Measurements from ENCODE around the gene HMX1. TPM values are rescaled to one million over a fixed set of nuclear protein-coding genes. Genes with fewer than 3 reads are reported as not detected.

HMX1 gene
- total and polyA plus RNA-seq, 2 donors (not counting 3 experiments of a cell fraction or from before 2014, with no cell fraction given) = not detected

DNA sequence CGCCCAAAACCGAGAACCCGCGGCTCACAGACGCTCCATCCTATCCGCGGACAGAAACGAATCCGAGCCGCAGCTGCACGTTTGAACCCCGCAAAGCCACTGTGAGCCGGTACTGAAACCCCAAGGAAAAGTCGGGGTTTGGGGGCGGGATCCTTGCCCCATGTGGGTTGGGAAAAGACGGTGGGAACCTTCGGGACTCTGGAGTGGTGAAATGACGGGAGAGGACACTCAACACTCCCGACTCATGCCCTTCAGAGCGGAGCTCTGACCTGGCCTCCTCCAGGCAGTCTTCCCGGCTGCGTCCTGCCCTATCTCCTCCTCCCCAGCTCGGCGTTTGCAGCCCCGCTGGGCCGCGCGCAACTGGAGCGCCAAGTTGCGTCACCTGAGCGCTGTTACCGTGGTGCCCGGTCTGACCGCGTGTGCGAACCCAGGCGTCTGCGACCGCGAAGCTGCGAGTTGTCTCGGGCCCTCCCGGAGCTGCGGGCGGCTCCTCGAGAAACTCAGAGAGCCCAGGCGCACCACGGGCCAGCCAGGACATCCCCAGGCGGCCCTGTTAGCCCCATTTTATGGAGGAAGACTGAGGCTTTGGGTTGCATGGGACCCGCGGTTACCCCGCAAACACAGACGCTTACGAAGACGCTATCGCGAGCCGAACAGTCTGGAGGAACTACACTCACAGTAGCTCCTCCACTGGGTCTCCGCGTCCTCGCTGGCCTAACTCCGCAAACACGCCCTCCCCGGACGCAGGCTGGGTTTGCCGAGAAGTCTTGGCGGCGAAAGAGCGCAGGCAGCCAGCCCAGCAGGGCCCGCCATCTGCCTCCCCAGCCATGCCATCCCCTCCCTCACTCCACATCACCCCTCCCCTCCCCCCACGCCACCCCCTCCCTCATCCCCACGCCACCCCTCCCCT lies 20.3 kb upstream of the HMX1 start:
- H3K9ac ChIP-seq (replicated peaks; ENCODE audit: extremely low read depth, insufficient read depth, low read length) = no peak overlapping the region
- no peaks in the 10 kb centered on the region for H3K9me1 ChIP-seq (replicated peaks; ENCODE audit: control insufficient read depth, extremely low read depth, insufficient read depth, low read length)
- intact Hi-C loops (cut with micrococcal nuclease) (no loop called here), dilution Hi-C loops (cut with MboI; ENCODE audit: extremely low pct_ligation_motif_present, low sequenced_read_pairs) (no loop called here)
- no peak overlapping the region for H3K27ac ChIP-seq (ENCODE audit: insufficient read depth, low read depth, low read length)
- H2AFZ ChIP-seq (ENCODE audit: low read depth, low read length) = no peak overlapping the region
- no peak for TF ChIP-seq POLR2A (IDR thresholded peaks at IDR 0.05; ENCODE audit: low read depth, low read length)
- TF ChIP-seq EZH2 (IDR thresholded peaks at IDR 0.05; ENCODE audit: borderline replicate concordance, low read depth, low read length, severe bottlenecking) = peak; percentile 85
- TF ChIP-seq POLR2AphosphoS5 (IDR thresholded peaks at IDR 0.05; ENCODE audit: insufficient read depth, low read depth, low read length) = no peak
- DNase-seq (ENCODE audit: low read depth, low spot score) (no peak), FAIRE-seq (no peak)
- H3K36me3 ChIP-seq (ENCODE audit: control insufficient read depth in 2 of 2, extremely low read depth in 1 of 2, insufficient read depth in 2 of 2, low read length in 2 of 2) = no peaks in the 10 kb centered on the region
- BruUV-seq (replicated peaks) = no TSS peak
- H4K20me1 ChIP-seq (replicated peaks; ENCODE audit: control insufficient read depth, extremely low read depth, insufficient read depth, low read length) = no peaks in the 10 kb centered on the region
- H3K4me3 ChIP-seq (replicated peaks in 1 of 3; ENCODE audit: insufficient read depth in 1 of 3, low read depth in 1 of 3, low read length in 3 of 3) = no peak overlapping the region
- CTCF ChIA-PET = no interaction called here
- no peaks in the 10 kb centered on the region for H3K9me3 ChIP-seq (replicated peaks; ENCODE audit: control insufficient read depth, insufficient read depth, low read length)
- H3K4me1 ChIP-seq (ENCODE audit: control insufficient read depth, extremely low read depth, insufficient read depth, low read length) = no peaks in the 10 kb centered on the region
- H3K4me2 ChIP-seq (ENCODE audit: insufficient read depth, low read length) = no peak overlapping the region
- POLR2A ChIA-PET = no interaction called here
- peaks cover 44 to 48% of the 10 kb centered on the region in 2 experiments for H3K27me3 ChIP-seq (ENCODE audit: control insufficient read depth in 2 of 2, insufficient read depth in 2 of 2, low read length in 2 of 2)
- H3K79me2 ChIP-seq (ENCODE audit: control insufficient read depth, insufficient read depth, low read length) = no peaks in the 10 kb centered on the region

- Histone ChIP-seq H4K20me1 (replicated peaks; ENCODE audit: control insufficient read depth, extremely low read depth, insufficient read depth, low read length) (no peaks in the 10 kb centered on the region), H3K4me1 (ENCODE audit: control insufficient read depth, extremely low read depth, insufficient read depth, low read length) (no peaks in the 10 kb centered on the region), H2AFZ (ENCODE audit: low read depth, low read length) (no peak overlapping the region), H3K79me2 (ENCODE audit: control insufficient read depth, insufficient read depth, low read length) (no peaks in the 10 kb centered on the region), H3K27ac (ENCODE audit: insufficient read depth, low read depth, low read length) (no peak overlapping the region), H3K9me1 (replicated peaks; ENCODE audit: control insufficient read depth, extremely low read depth, insufficient read depth, low read length) (no peaks in the 10 kb centered on the region), H3K27me3 (ENCODE audit: control insufficient read depth in 2 of 2, insufficient read depth in 2 of 2, low read length in 2 of 2) (peaks cover 44 to 48% of the 10 kb centered on the region in 2 experiments), H3K4me3 (replicated peaks in 1 of 3; ENCODE audit: insufficient read depth in 1 of 3, low read depth in 1 of 3, low read length in 3 of 3) (no peak overlapping the region), H3K4me2 (ENCODE audit: insufficient read depth, low read length) (no peak overlapping the region), H3K9me3 (replicated peaks; ENCODE audit: control insufficient read depth, insufficient read depth, low read length) (no peaks in the 10 kb centered on the region), H3K9ac (replicated peaks; ENCODE audit: extremely low read depth, insufficient read depth, low read length) (no peak overlapping the region), H3K36me3 (ENCODE audit: control insufficient read depth in 2 of 2, extremely low read depth in 1 of 2, insufficient read depth in 2 of 2, low read length in 2 of 2) (no peaks in the 10 kb centered on the region)
- FAIRE-seq = no peak
- BruUV-seq (replicated peaks) = no TSS peak
- dilution Hi-C loops (cut with MboI; ENCODE audit: extremely low pct_ligation_motif_present, low sequenced_read_pairs) = no loop called here
- ChIA-PET POLR2A (no interaction called here), CTCF (no interaction called here)
- TF ChIP-seq POLR2A (IDR thresholded peaks at IDR 0.05; ENCODE audit: low read depth, low read length) (no peak), GATA2 (IDR thresholded peaks at IDR 0.05; ENCODE audit: insufficient read depth, insufficient read length, low read depth, low read length) (no peak), EZH2 (IDR thresholded peaks at IDR 0.05; ENCODE audit: borderline replicate concordance, low read depth, low read length, severe bottlenecking) (no peak), CTCF (IDR thresholded peaks at IDR 0.05; ENCODE audit: extremely low read depth in 1 of 2, insufficient read depth in 1 of 2, low read depth in 1 of 2, low read length in 2 of 2) (no peak), JUN (IDR thresholded peaks at IDR 0.05; ENCODE audit: borderline replicate concordance, insufficient read depth, insufficient read length, low read depth) (no peak), POLR2AphosphoS5 (IDR thresholded peaks at IDR 0.05; ENCODE audit: insufficient read depth, low read depth, low read length) (no peak), FOS (IDR thresholded peaks at IDR 0.05; ENCODE audit: borderline replicate concordance, insufficient read depth, low read length) (no peak), MYC (IDR thresholded peaks at IDR 0.05; ENCODE audit: low read depth, low read length) (no peak)
- TF ChIP-seq, protein P1, sequence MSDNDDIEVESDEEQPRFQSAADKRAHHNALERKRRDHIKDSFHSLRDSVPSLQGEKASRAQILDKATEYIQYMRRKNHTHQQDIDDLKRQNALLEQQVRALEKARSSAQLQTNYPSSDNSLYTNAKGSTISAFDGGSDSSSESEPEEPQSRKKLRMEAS (IDR thresholded peaks at IDR 0.05; ENCODE audit: insufficient read depth, insufficient read length) = no peak
- intact Hi-C loops (cut with micrococcal nuclease) = no loop called here
- no peak for DNase-seq (ENCODE audit: low read depth, low spot score)
Measured at GRCh38 chr4:8891255-8891645, 19.6 kb upstream of the HMX1 start.
